SU-DHL-6 (cell line): ENCODE results near the gene PPM1H.
"Not testable (repeated sequence)": the region's sequence is repeated elsewhere in the genome, so short reads cannot be mapped to it uniquely, and the experiment has no call there.

Experiments
- H2AFZ ChIP-seq: fragments of 200-600 bp; sonication (generic); 2 replicates; pipeline ENCODE4 v1.6.1; 2014; ENCODE audit warnings: low read depth, mild to moderate bottlenecking, moderate library complexity, mixed read lengths, antibody characterized with exemption, low read length; ENCODE audit not compliant: severe bottlenecking
- H3F3A ChIP-seq: fragments of 200-600 bp; shearing (Covaris generic); 2 replicates; pipeline ENCODE4 v1.6.0; 2016; ENCODE audit warnings: antibody characterized with exemption, mild to moderate bottlenecking; ENCODE audit not compliant: insufficient read depth
- H3K27ac ChIP-seq: fragments of 200-600 bp; sonication (generic); 2 replicates; pipeline ENCODE4 v1.5.1; 2016; ENCODE audit warnings: low read depth, mild to moderate bottlenecking, low read length, moderate library complexity, mixed read lengths
- H3K27me3 ChIP-seq: fragments of 200-600 bp; sonication (generic), shearing (Covaris generic); 2 replicates; pipeline ENCODE4 v1.6.0; 2014; ENCODE audit warnings: mild to moderate bottlenecking, low read length
- H3K36me3 ChIP-seq: fragments of 200-600 bp; sonication (generic); 2 replicates; pipeline ENCODE4 v1.6.1; 2014; ENCODE audit warnings: mild to moderate bottlenecking, low read length, mixed read lengths
- H3K4me2 ChIP-seq: fragments of 300-600, 200-600 bp; shearing (Covaris generic), sonication (generic); 2 replicates; pipeline ENCODE4 v1.6.0; 2014; ENCODE audit warnings: low read length, low read depth, mild to moderate bottlenecking; ENCODE audit not compliant: poor library complexity, severe bottlenecking
- H3K4me3 ChIP-seq: fragments of 200-600 bp; sonication (generic); 2 replicates; pipeline ENCODE4 v1.5.1; 2014; ENCODE audit warnings: antibody characterized with exemption, low read length, mild to moderate bottlenecking, mixed read lengths; ENCODE audit not compliant: insufficient read depth, poor library complexity, severe bottlenecking
- H3K79me2 ChIP-seq: fragments of 200-600 bp; sonication (generic); 2 replicates; pipeline ENCODE4 v1.6.1; 2014; ENCODE audit warnings: mild to moderate bottlenecking, low read length, moderate library complexity; ENCODE audit not compliant: insufficient read depth
- H3K9ac ChIP-seq: fragments of 200-600 bp; sonication (generic); 2 replicates; pipeline ENCODE4 v1.7.0; 2014; ENCODE audit warnings: mild to moderate bottlenecking, low read length
- H3K9me2 ChIP-seq: fragments of 200-600 bp; sonication (generic); replicated peaks from 2 replicates; pipeline ENCODE4 v1.6.1; 2014; ENCODE audit warnings: low read length; ENCODE audit not compliant: insufficient read depth
- H3K9me3 ChIP-seq: fragments of 200-600 bp; sonication (generic); 2 replicates; pipeline ENCODE4 v1.6.1; 2014; ENCODE audit warnings: low read length, mixed read lengths; ENCODE audit not compliant: insufficient read depth
- H4K20me1 ChIP-seq: fragments of 200-600 bp; sonication (generic); 2 replicates; pipeline ENCODE4 v1.6.1; 2014; ENCODE audit warnings: low read depth, mild to moderate bottlenecking, antibody characterized with exemption, low read length, moderate library complexity, mixed read lengths
- CTCF ChIP-seq: fragments of 200-600 bp; sonication (generic); IDR thresholded peaks from one replicate; pipeline ENCODE4 v1.5.1; 2017; ENCODE audit warnings: antibody characterized with exemption, mild to moderate bottlenecking, low read length, moderate library complexity; ENCODE audit not compliant: insufficient read depth, poor library complexity, severe bottlenecking
- EZH2phosphoT487 ChIP-seq: fragments of 200-600 bp; sonication (generic), shearing (Covaris generic); conservative IDR thresholded peaks from 2 replicates; pipeline ENCODE4 v1.6.1; 2018; ENCODE audit warnings: mild to moderate bottlenecking, antibody characterized with exemption, low read length, moderate library complexity, mixed read lengths

PPM1H gene

GRCh38 chr12:62947364-62947763 is 12.4 kb upstream of the PPM1H start:
- TF ChIP-seq CTCF, result no peak
- no peak for TF ChIP-seq EZH2phosphoT487
- no peak overlapping the region for H2AFZ ChIP-seq
- H3K27ac ChIP-seq, result no peak overlapping the region
- H3K36me3 ChIP-seq, result no peaks in the 10 kb centered on the region
- H3K9me2 ChIP-seq, result no peaks in the 10 kb centered on the region
- no peaks in the 10 kb centered on the region for H3K9me3 ChIP-seq
- no peak overlapping the region for H3K9ac ChIP-seq
- no peaks in the 10 kb centered on the region for H3F3A ChIP-seq
- no peak overlapping the region for H3K4me2 ChIP-seq
- H3K4me3 ChIP-seq, result no peak overlapping the region
- no peaks in the 10 kb centered on the region for H4K20me1 ChIP-seq
- no peaks in the 10 kb centered on the region for H3K79me2 ChIP-seq
- H3K27me3 ChIP-seq, result no peaks in the 10 kb centered on the region

- TF ChIP-seq CTCF (no peak), EZH2phosphoT487 (no peak)
- Histone ChIP-seq H2AFZ (no peak overlapping the region), H3F3A (no peaks in the 10 kb centered on the region), H3K9ac (no peak overlapping the region), H3K4me3 (no peak overlapping the region), H4K20me1 (no peaks in the 10 kb centered on the region), H3K79me2 (no peaks in the 10 kb centered on the region), H3K36me3 (no peaks in the 10 kb centered on the region), H3K27me3 (no peaks in the 10 kb centered on the region), H3K9me2 (no peaks in the 10 kb centered on the region), H3K27ac (no peak overlapping the region), H3K9me3 (no peaks in the 10 kb centered on the region), H3K4me2 (no peak overlapping the region)
These were observed 8.9 kb upstream of the PPM1H start for GRCh38 chr12:62943779-62944395.

GRCh38 chr12:62942316-62942715 is 7.4 kb upstream of the PPM1H start:
- not testable (repeated sequence) for H3F3A ChIP-seq, H4K20me1 ChIP-seq, H2AFZ ChIP-seq, H3K79me2 ChIP-seq, H3K27me3 ChIP-seq, H3K36me3 ChIP-seq, H3K4me2 ChIP-seq, H3K4me3 ChIP-seq, H3K9me2 ChIP-seq, H3K9ac ChIP-seq, H3K27ac ChIP-seq, H3K9me3 ChIP-seq

- Histone ChIP-seq H3K79me2 (no peaks in the 10 kb centered on the region), H2AFZ (peak overlapping the region; percentile 10)
These were observed 631 bp downstream of the PPM1H start for GRCh38 chr12:62934239-62934798.

More at GRCh38 chr12:62934239-62934798, 631 bp downstream of the PPM1H start:
- no peaks in the 10 kb centered on the region for H3K27me3 ChIP-seq
- TF ChIP-seq EZH2phosphoT487 (no peak), CTCF (no peak)
- no peaks in the 10 kb centered on the region for H4K20me1 ChIP-seq
- peak overlapping the region; percentile 73 for H3K4me2 ChIP-seq
- H3K9me3 ChIP-seq, result no peaks in the 10 kb centered on the region
- H3F3A ChIP-seq, result peaks cover 12% of the 10 kb centered on the region
- no peak overlapping the region for H3K27ac ChIP-seq
- peak overlapping the region; percentile 56 for H3K4me3 ChIP-seq
- H3K9ac ChIP-seq, result peak overlapping the region; percentile 49
- H3K36me3 ChIP-seq, result no peaks in the 10 kb centered on the region
- H3K9me2 ChIP-seq, result no peaks in the 10 kb centered on the region
